Measurements from ENCODE around the gene SHB.

DNA sequence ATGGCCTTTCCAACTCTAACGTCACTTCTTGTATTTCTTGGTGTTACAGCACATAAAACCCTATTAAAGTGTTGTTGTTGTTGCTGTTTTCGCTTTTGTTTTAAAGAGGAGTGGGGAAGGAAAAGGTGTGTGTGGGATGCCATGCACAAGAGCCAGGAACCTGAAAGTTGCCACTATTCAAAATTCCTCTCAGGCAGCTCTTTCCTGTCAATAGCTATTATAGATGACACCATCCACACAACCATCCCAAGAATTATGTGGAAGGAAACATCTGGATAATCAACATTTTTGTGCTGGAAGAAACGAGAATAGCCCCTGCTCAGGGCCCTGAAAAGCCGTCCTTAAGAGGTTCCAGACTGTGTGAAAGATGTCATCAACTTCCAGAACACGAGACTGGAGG lies 79.3 kb downstream of the SHB start:
- TF ChIP-seq POLR2A (IDR thresholded peaks at IDR 0.05) = no peak
- TF ChIP-seq, protein P1, sequence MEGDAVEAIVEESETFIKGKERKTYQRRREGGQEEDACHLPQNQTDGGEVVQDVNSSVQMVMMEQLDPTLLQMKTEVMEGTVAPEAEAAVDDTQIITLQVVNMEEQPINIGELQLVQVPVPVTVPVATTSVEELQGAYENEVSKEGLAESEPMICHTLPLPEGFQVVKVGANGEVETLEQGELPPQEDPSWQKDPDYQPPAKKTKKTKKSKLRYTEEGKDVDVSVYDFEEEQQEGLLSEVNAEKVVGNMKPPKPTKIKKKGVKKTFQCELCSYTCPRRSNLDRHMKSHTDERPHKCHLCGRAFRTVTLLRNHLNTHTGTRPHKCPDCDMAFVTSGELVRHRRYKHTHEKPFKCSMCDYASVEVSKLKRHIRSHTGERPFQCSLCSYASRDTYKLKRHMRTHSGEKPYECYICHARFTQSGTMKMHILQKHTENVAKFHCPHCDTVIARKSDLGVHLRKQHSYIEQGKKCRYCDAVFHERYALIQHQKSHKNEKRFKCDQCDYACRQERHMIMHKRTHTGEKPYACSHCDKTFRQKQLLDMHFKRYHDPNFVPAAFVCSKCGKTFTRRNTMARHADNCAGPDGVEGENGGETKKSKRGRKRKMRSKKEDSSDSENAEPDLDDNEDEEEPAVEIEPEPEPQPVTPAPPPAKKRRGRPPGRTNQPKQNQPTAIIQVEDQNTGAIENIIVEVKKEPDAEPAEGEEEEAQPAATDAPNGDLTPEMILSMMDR (IDR thresholded peaks at IDR 0.05) = no peak

Measured in thyroid gland (tissue), 4 donors.